Dermis microvascular lymphatic vessel endothelial cell (primary cell): ENCODE measurements around the gene SPOP. TPM values are rescaled to one million over a fixed set of nuclear protein-coding genes. Genes with fewer than 3 reads are reported as not detected.
"Not testable (repeated sequence)": the region's sequence is repeated elsewhere in the genome, so short reads cannot be mapped to it uniquely, and the experiment has no call there.

Experiments used
- DNase-seq, 2 donors: peaks; one replicate each; pipeline versions ENCODE4 v3.0.0 to v3.0.0-alpha.2; 2010; ENCODE audit warnings: low read depth in 2 of 2
- total RNA-seq: library from RNA; depleted of rRNA; stranded (reverse); fragments of >200 nt; gene quantifications from 2 replicates; pipeline ENCODE4 v1.2.1, GENCODE V29; 2014

Gene SPOP
- total RNA-seq, 1 donor from 2014 or later, result 106 TPM

GRCh38 chr17:49552070-49552751, 125.7 kb downstream of the SPOP start:
- DNase-seq, result no peak

DNA sequence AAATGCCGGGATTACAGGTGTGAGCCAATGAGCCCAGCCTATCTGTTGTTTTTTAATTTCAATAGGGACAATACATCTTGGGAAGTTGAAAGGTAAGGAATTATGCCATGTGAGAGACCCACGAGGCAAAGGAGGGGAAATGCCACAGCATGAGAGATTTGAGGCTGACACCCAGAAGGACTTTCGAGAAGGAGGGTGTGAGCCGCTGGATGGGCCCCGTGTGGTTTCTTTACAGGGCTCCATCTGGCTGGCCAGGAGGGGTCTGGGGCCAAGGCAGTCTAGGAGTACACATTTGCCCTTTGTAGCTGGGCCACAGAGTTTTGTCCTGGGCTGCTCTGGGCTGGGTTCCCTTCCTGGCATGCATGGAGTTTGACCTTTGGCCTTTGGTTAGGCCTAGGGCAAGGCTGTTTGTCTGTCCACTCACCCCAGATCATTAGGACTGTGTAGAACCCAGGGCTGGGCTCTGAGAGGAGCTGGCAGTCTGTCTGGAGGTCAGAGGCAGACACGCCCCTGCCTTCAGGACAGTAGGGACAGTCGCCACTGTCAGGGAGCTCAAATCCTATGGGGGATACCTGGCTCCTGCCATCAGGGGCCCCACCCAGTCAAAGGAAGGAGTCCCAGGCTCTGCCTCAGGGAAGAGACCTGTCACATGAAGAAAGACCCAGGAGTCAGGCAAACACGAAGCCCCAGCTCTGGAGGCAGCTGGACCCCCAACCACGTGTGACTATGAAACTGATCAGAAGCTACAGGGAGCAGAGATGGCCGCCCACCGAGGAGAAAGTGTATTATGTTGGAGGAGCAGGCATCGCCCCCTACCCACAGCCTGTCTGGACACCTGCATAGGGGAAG, 126.5 kb downstream of the SPOP start:
- no peak for DNase-seq

- DNase-seq, result not testable (repeated sequence)
Observed at GRCh38 chr17:49550764-49551163, 127.1 kb downstream of the SPOP start.

- DNase-seq, result no peak
Observed at GRCh38 chr17:49549691-49550678, 127.9 kb downstream of the SPOP start.

- no peak for DNase-seq
Observed at GRCh38 chr17:49549311-49549605, 128.6 kb downstream of the SPOP start.

Other genes starting within 250 kb of the SPOP start
- under 0.01 TPM in 1 of 2 replicates, not detected in the other for gene NGFR, start 182.8 kb downstream of the SPOP start, total RNA-seq
- gene NXPH3, start 102.2 kb downstream of the SPOP start, total RNA-seq, result 0.90 and 3.2 TPM in 2 replicates
- 50.1 and 56.0 TPM in 2 replicates for gene SLC35B1, start 29.9 kb upstream of the SPOP start, total RNA-seq
- 3.6 and 8.2 TPM in 2 replicates for gene FAM117A, start 86.0 kb upstream of the SPOP start, total RNA-seq
- gene KAT7, start 110.6 kb upstream of the SPOP start, total RNA-seq, result 27.1 and 32.6 TPM in 2 replicates
- gene TAC4, start 170.0 kb upstream of the SPOP start, total RNA-seq, result not detected in 2 replicates